SK-N-SH (cell line): ENCODE measurements around the gene TRAPPC6A.

Experiments used
- CHD2 ChIP-seq: fragments of 150-350 bp; IDR thresholded peaks from 2 replicates; pipeline ENCODE4 v1.6.1; 2018; ENCODE audit warnings: low read length; ENCODE audit not compliant: partially characterized antibody
- CTCF ChIP-seq: fragments of 200-600 bp; sonication (generic); IDR thresholded peaks from 2 replicates; pipeline ENCODE4 v1.6.1; 2017; ENCODE audit warnings: antibody characterized with exemption, mild to moderate bottlenecking, moderate library complexity
- EZH2phosphoT487 ChIP-seq: fragments of 200-600 bp; sonication (generic); IDR thresholded peaks from 2 replicates; pipeline ENCODE4 v1.6.1; 2017; ENCODE audit warnings: low read depth, mixed run types, mild to moderate bottlenecking, antibody characterized with exemption, moderate library complexity, borderline replicate concordance
- FOSL2 ChIP-seq: IDR thresholded peaks from 2 replicates; pipeline ENCODE4 v1.4.0; 2012; ENCODE audit warnings: low read depth, mild to moderate bottlenecking, moderate library complexity, borderline replicate concordance
- FOXJ3 ChIP-seq: sonication (generic); formaldehyde crosslinking; IDR thresholded peaks from 2 replicates; pipeline ENCODE4 v1.5.1; 2020; ENCODE audit warnings: mild to moderate bottlenecking, missing genetic modification reagents
- NFIC ChIP-seq: IDR thresholded peaks from 2 replicates; pipeline ENCODE4 v1.4.0; 2012; ENCODE audit warnings: borderline replicate concordance
- RAD21 ChIP-seq: IDR thresholded peaks from 2 replicates; pipeline ENCODE4 v1.6.1; 2012; ENCODE audit warnings: mild to moderate bottlenecking, low read length
- RCOR1 ChIP-seq: fragments of 150-350 bp; IDR thresholded peaks from 2 replicates; pipeline ENCODE4 v1.6.1; 2017; ENCODE audit warnings: antibody characterized with exemption, low read length
- REST ChIP-seq: IDR thresholded peaks from 2 replicates; pipeline ENCODE4 v1.6.1; 2012; ENCODE audit warnings: mild to moderate bottlenecking, low read depth, low read length, moderate library complexity
- SMC3 ChIP-seq: IDR thresholded peaks from 2 replicates; pipeline ENCODE4 v1.6.1; 2012; ENCODE audit warnings: low read depth, low read length, improper control_type of control experiment
- TAF1 ChIP-seq: IDR thresholded peaks from 2 replicates; pipeline ENCODE4 v1.6.1; 2012; ENCODE audit warnings: low read depth, mild to moderate bottlenecking, low read length, moderate library complexity, borderline replicate concordance

GRCh38 chr19:45168767-45169351 lies 9.2 kb downstream of the TRAPPC6A start:
- TF ChIP-seq CTCF (no peak), REST (no peak), NFIC (no peak), EZH2phosphoT487 (no peak), SMC3 (no peak), CHD2 (no peak), RCOR1 (no peak), FOSL2 (no peak), TAF1 (no peak), RAD21 (no peak), FOXJ3 (CRISPR knock-in tag) (no peak)
